K562 (cell line): ENCODE measurements around the gene SRSF9. TPM values are rescaled to one million over a fixed set of nuclear protein-coding genes. Genes with fewer than 3 reads are reported as not detected.

Experiments used
- BMI1 ChIP-seq: fragments of 150-350 bp; IDR thresholded peaks from 2 replicates; pipeline ENCODE4 v1.6.1; 2014; ENCODE audit warnings: low read length
- CTCFL ChIP-seq: IDR thresholded peaks from 2 replicates; pipeline ENCODE4 v1.6.1; 2011; ENCODE audit warnings: borderline replicate concordance, low read depth, mild to moderate bottlenecking, moderate library complexity, low read length; ENCODE audit not compliant: insufficient read depth, poor library complexity, severe bottlenecking
- DIDO1 ChIP-seq: fragments of 450-650 bp; IDR thresholded peaks from 2 replicates; pipeline ENCODE4 v1.6.1; 2016; ENCODE audit warnings: low read depth, missing biosample characterization, missing genetic modification characterization
- E2F4 ChIP-seq: sonication (generic); formaldehyde crosslinking; IDR thresholded peaks from 2 replicates; pipeline ENCODE4 v1.8.0; 2022; ENCODE audit warnings: mild to moderate bottlenecking, low read depth, missing genetic modification reagents
- E2F5 ChIP-seq: sonication (generic); formaldehyde crosslinking; IDR thresholded peaks from 2 replicates; pipeline ENCODE4 v1.8.0; 2022; ENCODE audit warnings: mild to moderate bottlenecking, missing genetic modification reagents
- EHMT2 ChIP-seq: fragments of 450-650 bp; IDR thresholded peaks from 2 replicates; pipeline ENCODE4 v1.6.1; 2018; ENCODE audit warnings: antibody characterized with exemption
- FOSL1 ChIP-seq: fragments of 200-800 bp; sonication (Bioruptor generic); conservative IDR thresholded peaks from 2 replicates; pipeline ENCODE4 v1.6.1; 2016; ENCODE audit warnings: missing genetic modification characterization, missing compliant biosample characterization
- GATAD2A ChIP-seq: fragments of 450-650 bp; IDR thresholded peaks from 2 replicates; pipeline ENCODE4 v1.6.1; 2017
- HMBOX1 ChIP-seq: sonication (generic); IDR thresholded peaks from 2 replicates; pipeline ENCODE4 v1.6.1; 2016
- ID3 ChIP-seq, 2 experiments: fragments of 250-450 bp in 1 of 2; fragments of 450-650 bp in 1 of 2; sonication (Bioruptor Pico) in 1 of 2; IDR thresholded peaks; 2 replicates each; pipeline versions ENCODE4 v1.6.1 to v1.8.0; 2016 to 2021; ENCODE audit warnings: mild to moderate bottlenecking in 2 of 2, moderate library complexity in 2 of 2, missing compliant biosample characterization in 1 of 2, missing genetic modification characterization in 1 of 2
- KLF13 ChIP-seq: fragments of 450-650 bp; IDR thresholded peaks from 2 replicates; pipeline ENCODE4 v1.6.1; 2016; ENCODE audit warnings: missing genetic modification characterization, low read depth, mild to moderate bottlenecking, missing compliant biosample characterization, moderate library complexity, borderline replicate concordance
- MAZ ChIP-seq, 2 experiments: fragments of 450-650 bp in 1 of 2; sonication (generic) in 1 of 2; formaldehyde crosslinking; IDR thresholded peaks in 1 of 2; conservative IDR thresholded peaks in 1 of 2; 2 replicates each; pipeline versions ENCODE4 v1.4.0 to v1.5.0; 2020; ENCODE audit warnings: mild to moderate bottlenecking in 1 of 2, missing genetic modification reagents in 1 of 2
- MXD1 ChIP-seq: fragments of 250-450 bp; sonication (Bioruptor Pico); IDR thresholded peaks from 2 replicates; pipeline ENCODE4 v1.8.0; 2021; ENCODE audit warnings: borderline replicate concordance, mild to moderate bottlenecking, moderate library complexity; ENCODE audit not compliant: poor library complexity, severe bottlenecking
- PHF21A ChIP-seq: fragments of 450-650 bp; IDR thresholded peaks from 2 replicates; pipeline ENCODE4 v1.6.1; 2017; ENCODE audit warnings: low read depth, borderline replicate concordance
- SNRNP70 ChIP-seq: fragments of 200-400 bp; formaldehyde crosslinking; optimal IDR thresholded peaks from 2 replicates; pipeline ENCODE3; 2017; ENCODE audit warnings: low read depth, low read length
- STAG1 ChIP-seq: sonication (generic); formaldehyde crosslinking; IDR thresholded peaks from 2 replicates; pipeline ENCODE4 v1.5.0; 2020; ENCODE audit warnings: missing genetic modification reagents, borderline replicate concordance
- THRAP3 ChIP-seq: fragments of 450-650 bp; IDR thresholded peaks from 2 replicates; pipeline ENCODE4 v1.6.1; 2016; ENCODE audit warnings: mild to moderate bottlenecking, inconsistent platforms, borderline replicate concordance
- ZNF280B ChIP-seq: fragments of 250-450 bp; sonication (Bioruptor Pico); IDR thresholded peaks from 2 replicates; pipeline ENCODE4 v1.5.1; 2021; ENCODE audit warnings: mild to moderate bottlenecking
- polyA plus RNA-seq, 8 experiments: library from polyadenylated mRNA; depleted of rRNA in 4 of 8; stranded (reverse) in 5 of 8; unstranded in 3 of 8; fragments of >200 nt; fragmentation: Nextera tagmentation in 2 of 8; fragmentation: Illumina TruSeq in 1 of 8; extraction: Ambion mirVana in 2 of 8; extraction: Trizol in 1 of 8; gene quantifications; 2 replicates each; pipeline versions ENCODE4 v1.2.1 to v1.2.3, GENCODE V29; 2011 to 2014; ENCODE audit warnings: inconsistent platforms in 1 of 8, missing spikeins in 1 of 8
- total RNA-seq, 7 experiments: library from RNA; depleted of rRNA in 6 of 7; stranded (reverse); fragments of >200 nt in 6 of 7; fragmentation: Illumina TruSeq in 2 of 7; extraction: Trizol in 2 of 7; gene quantifications; 2 replicates each; pipeline versions ENCODE4 v1.2.1 to v1.2.3, GENCODE V29; 2011 to 2021; ENCODE audit warnings: low replicate concordance in 1 of 7

SRSF9 gene
- total and polyA plus RNA-seq, 9 of the 15 experiments (the other 6 are each of a cell fraction or from before 2014, with no cell fraction given), result 40.3 to 291 (median 230) TPM

- no peak for TF ChIP-seq GATAD2A
- no peak for TF ChIP-seq E2F5
- TF ChIP-seq CTCFL, result peak; percentile 99
- no peak for TF ChIP-seq STAG1 (CRISPR knock-in tag)
- TF ChIP-seq PHF21A, result 0 out of 2 replicates have a peak, but pooled peaks have one; percentile 12
- no peak for TF ChIP-seq ID3 (CRISPR knock-in tag; IDR thresholded peaks at IDR 0.05)
- 0 out of 2 replicates have a peak, but pooled peaks have one; percentile 58 for TF ChIP-seq ID3 (tag; IDR thresholded peaks at IDR 0.05)
- TF ChIP-seq DIDO1, result no peak
- TF ChIP-seq THRAP3, result no peak
- peak in 1 of 2 experiments; percentile 87; a peak in 3 of 4 replicates for TF ChIP-seq MAZ (CRISPR knock-in tag; conservative IDR thresholded peaks at IDR 0.05 in 1 of 2, IDR thresholded peaks at IDR 0.05 in 1 of 2)
- no peak for TF ChIP-seq HMBOX1
- no peak for TF ChIP-seq SNRNP70
- TF ChIP-seq EHMT2, result no peak
- no peak for TF ChIP-seq FOSL1 (tag)
- no peak for TF ChIP-seq KLF13 (tag)
- no peak for TF ChIP-seq MXD1
- TF ChIP-seq BMI1, result no peak
- TF ChIP-seq ZNF280B (CRISPR knock-in tag), result no peak
- TF ChIP-seq E2F4, result peak; percentile 53; the same call in 1 of the 2 replicates
Observed at GRCh38 chr12:120469450-120470149, at the start of gene SRSF9 (continued).
